Activated B cell treated with CpG ODN at 0.5 μM for 24 hours (primary cell): Measurements from ENCODE around the gene S100P. TPM values are rescaled to one million over a fixed set of nuclear protein-coding genes. Genes with fewer than 3 reads are reported as not detected.
"Not testable (repeated sequence)": the region's sequence is repeated elsewhere in the genome, so short reads cannot be mapped to it uniquely, and the experiment has no call there.

Experiments
- ATAC-seq: fragments of 200-7000 bp; cut with Tn5 transposase; one replicate; pipeline ENCODE4 v1.10.0; 2021; ENCODE audit warnings: low read depth, mild to moderate bottlenecking, moderate library complexity
- CTCF ChIA-PET: fragments of 350-600 bp; sonication (Branson Sonifier 250); formaldehyde crosslinking; loops from one replicate; lab custom pipeline; 2021; ENCODE audit warnings: antibody characterized with exemption; lab: Charles Lee
- POLR2A ChIA-PET: fragments of 350-600 bp; sonication (Branson Sonifier 250); formaldehyde crosslinking; loops from one replicate; lab custom pipeline; 2021; ENCODE audit warnings: antibody characterized with exemption; lab: Charles Lee
- DNase-seq: peaks from one replicate; pipeline ENCODE4 v3.0.0; 2022
- H3K27ac Mint-ChIP-seq: one replicate; pipeline ENCODE4 v1.8.0; 2020; ENCODE audit warnings: mixed read lengths
- H3K27me3 Mint-ChIP-seq: one replicate; pipeline ENCODE4 v1.8.0; 2021; ENCODE audit warnings: mixed read lengths
- H3K36me3 Mint-ChIP-seq: one replicate; pipeline ENCODE4 v1.8.0; 2021; ENCODE audit warnings: low read depth, mixed read lengths
- H3K4me1 Mint-ChIP-seq: one replicate; pipeline ENCODE4 v1.8.0; 2021; ENCODE audit warnings: mixed read lengths
- H3K4me3 Mint-ChIP-seq: one replicate; pipeline ENCODE4 v1.8.0; 2020; ENCODE audit warnings: mild to moderate bottlenecking, mixed read lengths
- H3K9me3 Mint-ChIP-seq: one replicate; pipeline ENCODE4 v1.8.0; 2020; ENCODE audit warnings: mixed read lengths
- intact Hi-C: fragments of 100-400 bp; cut with micrococcal nuclease; formaldehyde crosslinking; loops from one replicate; pipeline ENCODE4 v1.15.1; 2024
- total RNA-seq: library from RNA; stranded (reverse); gene quantifications from 2 replicates; pipeline ENCODE4 v1.2.3, GENCODE V29; 2022
- TF ChIP-seq, protein P1 (sequence below): fragments of 200-600 bp; IDR thresholded peaks from one replicate; pipeline ENCODE4 v1.8.0; 2022; ENCODE audit warnings: antibody characterized with exemption, mild to moderate bottlenecking

Gene S100P
- total RNA-seq, 1 donor from 2014 or later, result not detected

- intact Hi-C loops, result no loop called here
- POLR2A ChIA-PET, result interaction anchor here (0.7 kb wide), 1 partner anchor 8 kb away, joined by 3 read pairs; no protein-coding TSS in a partner anchor
Measured at GRCh38 chr4:6665320-6665654, 28.4 kb upstream of the S100P start.

DNA sequence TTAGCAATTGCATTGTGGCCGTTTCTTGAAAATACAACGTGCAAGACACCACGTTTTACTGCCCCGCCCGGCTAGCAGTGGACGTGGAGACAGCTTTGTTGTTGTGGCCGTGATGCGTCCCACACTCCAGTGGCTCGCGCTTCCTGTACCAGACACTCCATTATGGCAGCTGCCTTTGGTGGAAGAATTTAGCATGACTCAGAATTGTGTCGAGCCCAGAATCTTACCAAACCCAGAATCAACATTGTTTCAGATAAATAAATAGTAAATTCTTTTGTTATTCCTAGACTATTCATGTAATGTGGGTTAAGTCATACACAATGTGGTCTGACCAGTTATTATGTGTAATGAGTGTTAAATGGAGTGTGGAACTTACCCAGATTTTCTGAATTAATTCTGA is 25.3 kb upstream of the S100P start:
- Mint-ChIP-seq H3K4me1 (peaks cover 7% of the 10 kb centered on the region), H3K9me3 (no peaks in the 10 kb centered on the region), H3K27me3 (peaks cover 1% of the 10 kb centered on the region), H3K4me3 (no peak overlapping the region), H3K27ac (no peak overlapping the region), H3K36me3 (peaks cover 4% of the 10 kb centered on the region)
- no peak for ATAC-seq
- ChIA-PET CTCF (no interaction called here), POLR2A (no interaction called here)
- intact Hi-C loops, result no loop called here
- DNase-seq, result no peak
- TF ChIP-seq, protein P1, sequence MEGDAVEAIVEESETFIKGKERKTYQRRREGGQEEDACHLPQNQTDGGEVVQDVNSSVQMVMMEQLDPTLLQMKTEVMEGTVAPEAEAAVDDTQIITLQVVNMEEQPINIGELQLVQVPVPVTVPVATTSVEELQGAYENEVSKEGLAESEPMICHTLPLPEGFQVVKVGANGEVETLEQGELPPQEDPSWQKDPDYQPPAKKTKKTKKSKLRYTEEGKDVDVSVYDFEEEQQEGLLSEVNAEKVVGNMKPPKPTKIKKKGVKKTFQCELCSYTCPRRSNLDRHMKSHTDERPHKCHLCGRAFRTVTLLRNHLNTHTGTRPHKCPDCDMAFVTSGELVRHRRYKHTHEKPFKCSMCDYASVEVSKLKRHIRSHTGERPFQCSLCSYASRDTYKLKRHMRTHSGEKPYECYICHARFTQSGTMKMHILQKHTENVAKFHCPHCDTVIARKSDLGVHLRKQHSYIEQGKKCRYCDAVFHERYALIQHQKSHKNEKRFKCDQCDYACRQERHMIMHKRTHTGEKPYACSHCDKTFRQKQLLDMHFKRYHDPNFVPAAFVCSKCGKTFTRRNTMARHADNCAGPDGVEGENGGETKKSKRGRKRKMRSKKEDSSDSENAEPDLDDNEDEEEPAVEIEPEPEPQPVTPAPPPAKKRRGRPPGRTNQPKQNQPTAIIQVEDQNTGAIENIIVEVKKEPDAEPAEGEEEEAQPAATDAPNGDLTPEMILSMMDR, result no peak

More at GRCh38 chr4:6665320-6665654, 28.4 kb upstream of the S100P start:
- H3K36me3 Mint-ChIP-seq, result peaks cover 3% of the 10 kb centered on the region
- TF ChIP-seq, protein P1, result no peak
- no peak overlapping the region for H3K4me3 Mint-ChIP-seq
- CTCF ChIA-PET, result no interaction called here
- peaks cover 12% of the 10 kb centered on the region for H3K27me3 Mint-ChIP-seq
- H3K27ac Mint-ChIP-seq, result no peak overlapping the region
- H3K4me1 Mint-ChIP-seq, result no peaks in the 10 kb centered on the region
- no peaks in the 10 kb centered on the region for H3K9me3 Mint-ChIP-seq
- DNase-seq (no peak), ATAC-seq (no peak)

- intact Hi-C loops, result no loop called here
- no peaks in the 10 kb centered on the region for H3K27me3 Mint-ChIP-seq
Measured at GRCh38 chr4:6671648-6672047, 22.0 kb upstream of the S100P start.

GRCh38 chr4:6672131-6672530 is 21.5 kb upstream of the S100P start:
- no peak overlapping the region for H3K27ac Mint-ChIP-seq
- intact Hi-C loops, result no loop called here
- peaks cover 33% of the 10 kb centered on the region for H3K36me3 Mint-ChIP-seq

More at GRCh38 chr4:6671648-6672047, 22.0 kb upstream of the S100P start:
- peaks cover 28% of the 10 kb centered on the region for H3K36me3 Mint-ChIP-seq
- DNase-seq (no peak), ATAC-seq (no peak)
- H3K27ac Mint-ChIP-seq, result no peak overlapping the region
- ChIA-PET CTCF (no interaction called here), POLR2A (interaction anchor here (0.6 to 5.2 kb wide), 2 partner anchors 31 to 1482 kb away, joined by 3 to 118 read pairs; partner anchors contain the start of gene MRFAP1)
- peaks cover 37% of the 10 kb centered on the region for H3K4me1 Mint-ChIP-seq
- no peak overlapping the region for H3K4me3 Mint-ChIP-seq
- no peaks in the 10 kb centered on the region for H3K9me3 Mint-ChIP-seq
- TF ChIP-seq, protein P1, result no peak

GRCh38 chr4:6672541-6673190 is 21.0 kb upstream of the S100P start:
- peak overlapping the region; percentile 96 for H3K27ac Mint-ChIP-seq
- peak overlapping the region; percentile 91 for H3K4me3 Mint-ChIP-seq
- H3K9me3 Mint-ChIP-seq, intact Hi-C loops, ATAC-seq, CTCF ChIA-PET, DNase-seq, H3K27me3 Mint-ChIP-seq: not testable (repeated sequence)
- H3K4me1 Mint-ChIP-seq, result peaks cover 47% of the 10 kb centered on the region
- H3K36me3 Mint-ChIP-seq, result peaks cover 38% of the 10 kb centered on the region
- POLR2A ChIA-PET, result interaction anchor here (1.0 to 5.2 kb wide), 10 partner anchors 14 to 395 kb away, joined by 3 to 118 read pairs (median 10); partner anchors contain the start of genes BLOC1S4, GRPEL1, MAN2B2 and MRFAP1

More at GRCh38 chr4:6672131-6672530, 21.5 kb upstream of the S100P start:
- DNase-seq (no peak), ATAC-seq (no peak)
- H3K9me3 Mint-ChIP-seq, result no peaks in the 10 kb centered on the region
- CTCF ChIA-PET, result no interaction called here
- TF ChIP-seq, protein P1, result no peak
- POLR2A ChIA-PET, result interaction anchor here (5.2 kb wide), 1 partner anchor 31 kb away, joined by 118 read pairs; the partner anchor contains the start of gene MRFAP1
- no peaks in the 10 kb centered on the region for H3K27me3 Mint-ChIP-seq
- H3K4me3 Mint-ChIP-seq, result no peak overlapping the region
- peaks cover 41% of the 10 kb centered on the region for H3K4me1 Mint-ChIP-seq

- peak overlapping the region; percentile 91 for H3K4me3 Mint-ChIP-seq
- H3K9me3 Mint-ChIP-seq, H3K27me3 Mint-ChIP-seq, CTCF ChIA-PET, DNase-seq, ATAC-seq, intact Hi-C loops: not testable (repeated sequence)
- peaks cover 49% of the 10 kb centered on the region for H3K4me1 Mint-ChIP-seq
- POLR2A ChIA-PET, result interaction anchor here (0.6 to 5.2 kb wide), 18 partner anchors 8 to 404 kb away, joined by 3 to 118 read pairs (median 6); partner anchors contain the start of genes BLOC1S4, GRPEL1, MAN2B2 and MRFAP1
- H3K27ac Mint-ChIP-seq, result peak overlapping the region; percentile 96
- H3K36me3 Mint-ChIP-seq, result peaks cover 41% of the 10 kb centered on the region
Measured at GRCh38 chr4:6673191-6673659, 20.5 kb upstream of the S100P start.
